ENCODE data around the gene EGLN1. TPM values are rescaled to one million over a fixed set of nuclear protein-coding genes. Genes with fewer than 3 reads are reported as not detected.
"Not testable (repeated sequence)": the region's sequence is repeated elsewhere in the genome, so short reads cannot be mapped to it uniquely, and the experiment has no call there.

EGLN1 gene
- total and polyA plus RNA-seq, 10 donors, result 5.6 to 44.0 (median 37.2) TPM

GRCh38 chr1:231354330-231355020, 67.6 kb downstream of the EGLN1 start:
- H3K4me3 ChIP-seq, result no peak overlapping the region
- no peaks in the 10 kb centered on the region for H3K27me3 ChIP-seq (replicated peaks in 1 of 7)
- intact Hi-C loops (cut with DNase I; ENCODE audit: low total_unique reads), result no loop called here
- 87 to 94% (median 89%) methylated on average over 5 of the region's 5 CpGs for WGBS, 5 donors
- H3K4me1 ChIP-seq, result peaks cover 5 to 20% (median 7%) of the 10 kb centered on the region in 6 donors
- DNase-seq, result no peak
- H3K27ac ChIP-seq, result no peak overlapping the region
- H3K36me3 ChIP-seq, result peaks cover 0 to 56% (median 33%) of the 10 kb centered on the region in 6 donors
- TF ChIP-seq POLR2A (IDR thresholded peaks at IDR 0.05), result no peak
- no peak for TF ChIP-seq POLR2AphosphoS5 (IDR thresholded peaks at IDR 0.05)
- TF ChIP-seq, protein P1, sequence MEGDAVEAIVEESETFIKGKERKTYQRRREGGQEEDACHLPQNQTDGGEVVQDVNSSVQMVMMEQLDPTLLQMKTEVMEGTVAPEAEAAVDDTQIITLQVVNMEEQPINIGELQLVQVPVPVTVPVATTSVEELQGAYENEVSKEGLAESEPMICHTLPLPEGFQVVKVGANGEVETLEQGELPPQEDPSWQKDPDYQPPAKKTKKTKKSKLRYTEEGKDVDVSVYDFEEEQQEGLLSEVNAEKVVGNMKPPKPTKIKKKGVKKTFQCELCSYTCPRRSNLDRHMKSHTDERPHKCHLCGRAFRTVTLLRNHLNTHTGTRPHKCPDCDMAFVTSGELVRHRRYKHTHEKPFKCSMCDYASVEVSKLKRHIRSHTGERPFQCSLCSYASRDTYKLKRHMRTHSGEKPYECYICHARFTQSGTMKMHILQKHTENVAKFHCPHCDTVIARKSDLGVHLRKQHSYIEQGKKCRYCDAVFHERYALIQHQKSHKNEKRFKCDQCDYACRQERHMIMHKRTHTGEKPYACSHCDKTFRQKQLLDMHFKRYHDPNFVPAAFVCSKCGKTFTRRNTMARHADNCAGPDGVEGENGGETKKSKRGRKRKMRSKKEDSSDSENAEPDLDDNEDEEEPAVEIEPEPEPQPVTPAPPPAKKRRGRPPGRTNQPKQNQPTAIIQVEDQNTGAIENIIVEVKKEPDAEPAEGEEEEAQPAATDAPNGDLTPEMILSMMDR (IDR thresholded peaks at IDR 0.05 in 8 of 11, conservative IDR thresholded peaks at IDR 0.05 in 3 of 11), result no peak
- no peaks in the 10 kb centered on the region for H3K9me3 ChIP-seq

DNA sequence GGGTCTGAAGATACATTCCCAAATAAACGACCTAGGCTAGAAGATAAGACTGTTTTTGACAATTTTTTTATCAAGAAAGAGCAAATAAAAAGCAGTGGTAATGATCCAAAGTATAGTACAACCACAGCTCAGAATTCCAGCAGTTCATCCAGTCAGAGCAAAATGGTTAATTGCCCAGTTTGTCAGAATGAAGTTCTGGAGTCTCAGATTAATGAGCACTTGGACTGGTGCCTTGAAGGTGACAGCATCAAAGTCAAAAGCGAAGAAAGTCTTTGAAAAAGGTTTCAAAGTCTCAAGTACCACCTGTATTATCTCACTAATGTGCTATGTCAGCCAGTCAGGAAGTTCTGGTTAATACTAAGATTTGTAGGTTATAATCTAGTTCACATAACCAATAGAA, 69.0 kb downstream of the EGLN1 start:
- WGBS, 5 donors, result 77 to 87% (median 86%) methylated on average over 2 of the region's 2 CpGs
- intact Hi-C loops (cut with DNase I; ENCODE audit: low total_unique reads), result no loop called here
- DNase-seq, result no peak
- no peaks in the 10 kb centered on the region for H3K27me3 ChIP-seq (replicated peaks in 1 of 7)
- no peak overlapping the region for H3K27ac ChIP-seq
- no peak overlapping the region for H3K4me3 ChIP-seq
- peaks cover 5 to 9% (median 7%) of the 10 kb centered on the region in 6 donors for H3K4me1 ChIP-seq
- peaks cover 0 to 70% (median 46%) of the 10 kb centered on the region in 6 donors for H3K36me3 ChIP-seq
- TF ChIP-seq, protein P1 (IDR thresholded peaks at IDR 0.05 in 8 of 11, conservative IDR thresholded peaks at IDR 0.05 in 3 of 11), result no peak
- no peaks in the 10 kb centered on the region for H3K9me3 ChIP-seq

- H3K27me3 ChIP-seq (replicated peaks in 1 of 7), result no peaks in the 10 kb centered on the region
- no peak overlapping the region for H3K4me3 ChIP-seq
- no peak for DNase-seq
- WGBS, 5 donors, result 72 to 85% (median 77%) methylated on average over 2 of the region's 2 CpGs
- intact Hi-C loops (cut with DNase I; ENCODE audit: low total_unique reads), result no loop called here
- H3K36me3 ChIP-seq, result peaks cover 0 to 83% (median 56%) of the 10 kb centered on the region in 6 donors
- no peaks in the 10 kb centered on the region for H3K9me3 ChIP-seq
- TF ChIP-seq, protein P1 (IDR thresholded peaks at IDR 0.05 in 8 of 11, conservative IDR thresholded peaks at IDR 0.05 in 3 of 11), result no peak
- TF ChIP-seq POLR2A (IDR thresholded peaks at IDR 0.05), result no peak
- no peak for TF ChIP-seq POLR2AphosphoS5 (IDR thresholded peaks at IDR 0.05)
- no peak overlapping the region for H3K27ac ChIP-seq
- no peaks in the 10 kb centered on the region for H3K4me1 ChIP-seq
Observed at GRCh38 chr1:231351816-231352215, 70.3 kb downstream of the EGLN1 start.

DNA sequence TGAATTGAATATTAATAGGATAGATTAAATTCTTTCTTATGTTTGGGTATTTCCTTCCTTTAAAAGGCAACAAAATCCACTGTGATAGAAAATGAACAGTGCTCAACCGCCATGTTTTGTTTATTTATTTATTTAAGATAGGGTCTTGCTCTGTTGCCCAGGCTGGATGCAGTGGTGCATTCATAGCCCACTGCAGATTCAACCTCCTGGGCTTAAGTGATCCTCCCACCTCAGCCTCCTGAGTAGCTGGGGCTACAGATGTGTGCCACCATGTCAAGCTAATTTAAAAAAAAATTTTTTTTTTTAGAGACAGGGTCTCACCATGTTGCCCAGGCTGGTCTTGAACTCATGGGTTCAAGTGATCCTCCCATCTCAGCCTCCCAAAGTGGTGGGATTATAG, 73.2 kb downstream of the EGLN1 start:
- DNase-seq; H3K27me3 ChIP-seq (replicated peaks in 1 of 7); H3K4me3 ChIP-seq; H3K27ac ChIP-seq; H3K9me3 ChIP-seq; H3K4me1 ChIP-seq; intact Hi-C loops (cut with DNase I; ENCODE audit: low total_unique reads): not testable (repeated sequence)
- 90 to 100% (median 97%) methylated on average over 1 of the region's 1 CpG for WGBS, 5 donors
- peaks cover 0 to 95% (median 59%) of the 10 kb centered on the region in 6 donors for H3K36me3 ChIP-seq

Measured in spleen (tissue), 11 donors.